ENCODE results near the gene SPECC1L.

DNA sequence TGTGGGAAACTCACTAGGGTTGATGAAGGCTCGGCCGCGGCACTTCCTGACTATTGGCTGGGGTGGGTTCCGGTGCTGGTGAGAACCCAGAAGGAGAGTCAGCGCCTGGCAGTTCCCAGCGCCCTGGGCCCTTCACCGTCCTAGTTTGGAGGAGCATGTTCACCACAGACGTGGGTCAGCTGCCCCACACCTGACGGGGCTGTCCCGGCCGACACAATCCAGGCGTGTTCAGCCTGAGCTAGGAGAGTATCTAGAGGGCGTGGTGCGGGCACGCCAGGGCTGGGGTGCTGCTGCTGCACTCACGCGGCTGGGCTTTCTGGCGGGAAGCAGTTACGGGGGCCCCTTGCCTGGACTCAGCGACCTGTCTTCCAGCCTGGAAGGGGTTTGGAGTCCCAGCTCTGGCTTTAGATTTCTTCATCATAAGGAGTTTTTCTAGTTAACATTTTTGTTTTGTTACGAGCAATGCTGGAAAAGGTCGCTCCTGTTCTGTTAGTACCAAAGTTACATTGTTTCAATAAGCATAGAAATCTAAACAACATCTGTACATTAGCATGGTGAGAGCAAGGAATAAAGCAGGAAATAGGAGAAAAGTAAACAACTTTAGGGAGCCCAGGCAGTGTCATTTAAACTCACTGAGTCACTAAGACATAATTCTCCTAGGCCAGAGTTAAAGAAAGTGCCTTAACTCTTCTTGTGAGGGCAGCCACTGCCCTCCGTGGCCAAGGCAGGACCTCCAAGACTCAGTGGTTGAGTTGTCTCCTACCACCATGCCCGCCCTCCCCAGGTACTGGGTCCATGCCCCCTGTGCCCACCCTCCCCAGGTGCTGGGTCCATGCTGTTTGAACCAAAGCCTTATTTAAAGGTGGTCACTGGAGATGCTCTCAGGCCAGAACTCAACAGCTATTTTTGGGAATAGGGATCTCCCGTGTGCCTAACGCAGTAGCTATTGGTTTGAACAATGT lies 144.6 kb downstream of the SPECC1L start:
- TF ChIP-seq, protein P1, sequence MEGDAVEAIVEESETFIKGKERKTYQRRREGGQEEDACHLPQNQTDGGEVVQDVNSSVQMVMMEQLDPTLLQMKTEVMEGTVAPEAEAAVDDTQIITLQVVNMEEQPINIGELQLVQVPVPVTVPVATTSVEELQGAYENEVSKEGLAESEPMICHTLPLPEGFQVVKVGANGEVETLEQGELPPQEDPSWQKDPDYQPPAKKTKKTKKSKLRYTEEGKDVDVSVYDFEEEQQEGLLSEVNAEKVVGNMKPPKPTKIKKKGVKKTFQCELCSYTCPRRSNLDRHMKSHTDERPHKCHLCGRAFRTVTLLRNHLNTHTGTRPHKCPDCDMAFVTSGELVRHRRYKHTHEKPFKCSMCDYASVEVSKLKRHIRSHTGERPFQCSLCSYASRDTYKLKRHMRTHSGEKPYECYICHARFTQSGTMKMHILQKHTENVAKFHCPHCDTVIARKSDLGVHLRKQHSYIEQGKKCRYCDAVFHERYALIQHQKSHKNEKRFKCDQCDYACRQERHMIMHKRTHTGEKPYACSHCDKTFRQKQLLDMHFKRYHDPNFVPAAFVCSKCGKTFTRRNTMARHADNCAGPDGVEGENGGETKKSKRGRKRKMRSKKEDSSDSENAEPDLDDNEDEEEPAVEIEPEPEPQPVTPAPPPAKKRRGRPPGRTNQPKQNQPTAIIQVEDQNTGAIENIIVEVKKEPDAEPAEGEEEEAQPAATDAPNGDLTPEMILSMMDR (IDR thresholded peaks at IDR 0.05): no peak
- TF ChIP-seq POLR2A (IDR thresholded peaks at IDR 0.05): no peak

Measured in body of pancreas (tissue), 4 donors.